NCI-H146 (cell line): ENCODE data around the gene TTC28.

Experiments
- DNase-seq: peaks from one replicate; lab custom pipeline; 2025; lab: John Stamatoyannopoulos, UW

Gene TTC28

GRCh38 chr22:28441720-28442263, 237.8 kb downstream of the TTC28 start:
- no peak for DNase-seq

DNA sequence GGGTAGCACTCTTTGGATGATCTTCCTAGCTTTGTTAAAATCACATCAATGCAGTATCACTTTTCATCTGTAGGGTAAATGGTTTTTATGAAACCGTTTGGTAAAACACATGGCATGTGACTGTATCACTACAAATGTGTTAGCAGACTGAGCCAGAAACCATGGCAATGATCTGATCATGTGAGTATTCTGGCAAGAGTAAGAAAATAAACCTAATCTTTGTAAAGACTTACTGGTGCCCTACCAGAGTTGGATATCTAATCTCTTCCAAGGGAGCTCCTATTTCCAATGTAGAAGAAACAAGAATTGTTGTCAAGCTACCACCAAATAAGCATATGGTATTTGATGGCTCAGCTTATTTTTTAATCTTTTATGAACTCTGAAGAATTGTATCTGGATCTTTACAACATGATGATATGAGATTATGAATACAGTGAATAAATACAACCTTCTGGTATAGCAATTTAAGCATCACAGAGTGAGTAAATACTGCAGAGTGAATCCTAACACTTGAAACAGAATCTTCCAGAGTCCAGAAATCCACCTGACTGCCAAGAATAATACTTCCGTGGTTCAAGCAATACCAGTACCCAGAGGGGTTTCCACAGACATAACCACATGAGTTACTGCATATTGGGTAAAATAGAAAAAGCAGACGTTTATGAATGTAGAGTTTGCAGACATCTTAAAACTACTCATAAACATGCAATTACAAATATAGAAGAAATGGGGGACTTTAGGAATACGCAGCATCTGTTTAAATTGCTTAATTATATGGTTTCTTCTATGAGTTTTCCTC, 238.8 kb downstream of the TTC28 start:
- no peak for DNase-seq

GRCh38 chr22:28438183-28438768, 241.4 kb downstream of the TTC28 start:
- peak; percentile 27 for DNase-seq

GRCh38 chr22:28435982-28436381, 243.7 kb downstream of the TTC28 start:
- DNase-seq, result no peak

DNA sequence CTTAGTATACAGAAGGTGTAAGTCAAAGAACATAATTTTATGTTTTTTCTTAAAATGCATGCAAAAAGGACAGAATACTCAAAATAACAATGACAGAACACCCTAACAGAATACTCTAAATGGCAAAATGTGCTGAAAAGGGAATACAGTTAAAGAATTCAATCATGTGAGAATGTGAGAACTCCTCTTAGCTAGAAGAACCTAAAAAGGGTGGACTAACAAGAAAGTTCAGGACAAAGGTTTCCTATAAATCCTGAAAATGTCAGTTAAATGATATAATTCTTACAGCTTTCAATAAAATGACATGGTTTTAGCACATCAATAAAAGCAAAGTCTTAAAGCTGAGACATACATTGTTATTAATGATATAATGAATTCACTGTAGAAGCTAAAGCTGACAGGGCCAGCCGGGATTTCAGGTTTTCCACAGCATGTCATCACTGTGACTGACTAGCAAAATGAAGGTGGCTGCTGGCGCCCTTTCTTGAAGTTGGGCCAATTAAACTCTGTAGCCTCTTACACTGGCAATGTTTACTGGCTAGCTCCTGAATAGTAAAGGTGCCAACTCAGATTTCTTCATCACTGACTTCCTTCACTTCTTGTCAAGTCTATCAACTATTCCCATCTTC, 244.4 kb downstream of the TTC28 start:
- DNase-seq, result no peak

DNA sequence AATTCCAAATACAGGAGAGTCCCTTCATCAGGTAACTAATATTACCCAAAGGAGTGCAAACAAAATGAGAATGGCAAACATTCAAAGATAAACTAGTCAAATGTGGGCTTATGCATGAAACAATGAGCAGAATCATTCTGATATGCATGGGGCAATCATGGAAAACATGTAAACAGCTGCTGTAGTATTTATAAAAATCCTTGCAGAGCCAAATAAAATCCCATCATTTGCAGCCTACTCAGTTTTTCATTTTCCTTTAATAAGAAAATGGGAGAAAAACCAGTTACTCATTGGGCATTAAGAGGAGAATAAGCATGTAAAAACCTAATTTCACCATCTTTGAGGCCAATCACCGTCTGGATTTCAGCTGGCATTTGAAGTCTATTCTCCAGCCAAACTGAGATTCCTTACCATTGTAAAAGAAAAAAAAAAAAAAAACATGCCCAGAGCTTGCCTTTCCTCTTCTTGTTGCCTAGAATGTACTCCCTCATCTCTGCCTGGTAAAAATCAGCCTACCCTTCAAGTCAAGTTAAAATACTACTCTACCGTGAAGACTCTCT, 249.1 kb downstream of the TTC28 start:
- DNase-seq, result no peak

GRCh38 chr22:28429711-28430110, 249.9 kb downstream of the TTC28 start:
- no peak for DNase-seq

DNA sequence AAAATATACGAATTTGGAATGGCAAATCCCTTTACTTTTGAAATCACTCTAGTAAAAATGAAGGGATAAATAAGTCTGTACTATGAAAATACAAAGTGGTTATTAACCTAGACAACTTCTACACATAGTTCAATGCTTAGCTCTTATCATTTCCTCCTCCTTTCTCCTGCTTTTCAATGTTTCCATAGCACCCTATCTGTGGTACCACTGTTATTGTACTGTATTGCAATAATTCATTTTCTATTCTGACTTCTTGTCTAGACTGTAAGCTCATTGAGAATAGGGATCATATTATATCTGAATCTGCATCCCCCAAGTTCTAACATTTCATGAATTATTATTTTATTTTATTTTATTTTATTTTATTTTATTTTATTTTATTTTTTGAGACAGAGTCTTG, 251.4 kb downstream of the TTC28 start:
- DNase-seq, result no peak

- DNase-seq, result no peak
Measured at GRCh38 chr22:28426346-28427132, 253.1 kb downstream of the TTC28 start.

- no peak for DNase-seq
Measured at GRCh38 chr22:28425211-28425610, 254.4 kb downstream of the TTC28 start.

- DNase-seq, result peak; percentile 67
Measured at GRCh38 chr22:28424427-28425080, 255.1 kb downstream of the TTC28 start.

DNA sequence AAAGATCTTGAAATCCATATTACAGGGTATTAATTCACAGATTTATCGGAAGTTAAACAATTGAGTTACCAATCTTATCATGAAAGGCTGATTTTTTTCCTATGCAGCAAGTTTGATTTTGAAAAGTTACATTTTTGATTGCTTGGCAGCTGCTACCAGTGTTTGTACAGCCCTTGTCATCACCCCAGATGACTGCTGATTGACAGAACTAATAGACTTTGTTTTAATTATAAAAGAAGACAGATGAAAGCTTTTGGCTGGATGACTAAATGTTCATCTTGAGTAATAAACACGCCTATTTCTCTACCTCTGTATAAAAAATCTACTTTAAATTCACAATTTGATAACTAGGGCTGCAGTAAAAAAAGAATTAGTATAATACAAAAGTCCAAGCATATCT, 259.7 kb downstream of the TTC28 start:
- DNase-seq, result no peak

DNA sequence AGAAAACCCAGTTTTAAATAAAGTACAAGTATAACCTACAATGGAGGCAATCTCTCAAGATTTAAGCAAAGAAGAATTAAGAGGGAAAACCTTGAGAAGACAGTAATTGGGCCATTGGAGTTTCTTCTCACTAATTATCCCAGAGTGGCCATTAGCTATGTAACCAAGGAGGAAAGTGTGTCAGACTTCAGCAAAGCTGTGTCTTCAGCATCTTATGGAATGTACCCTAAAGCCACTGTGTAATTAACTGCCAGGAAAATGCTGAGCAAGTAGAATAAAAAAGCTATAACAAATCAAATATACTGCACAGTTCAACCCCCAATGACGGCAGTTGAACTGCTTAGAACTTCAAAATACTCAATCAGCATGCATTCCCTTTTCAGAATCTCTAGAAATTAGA, 261.6 kb downstream of the TTC28 start:
- no peak for DNase-seq

DNA sequence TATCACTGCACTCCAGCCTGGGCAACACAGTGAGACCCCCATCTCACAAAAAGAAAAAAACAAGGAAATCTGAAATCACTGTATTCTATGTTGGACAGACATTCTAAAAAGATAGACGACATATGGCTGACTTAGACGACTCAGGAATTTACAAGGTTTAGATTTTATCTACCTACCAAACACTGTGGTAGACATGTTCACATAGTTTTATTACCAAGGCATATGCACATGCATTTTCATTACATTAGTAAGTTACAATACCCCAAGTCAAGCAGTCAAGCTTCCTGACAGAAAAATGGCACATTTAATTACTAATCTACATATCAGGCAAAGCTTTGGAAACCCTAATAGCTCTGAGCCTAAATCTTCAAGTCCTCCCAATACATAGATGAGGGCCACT, 262.2 kb downstream of the TTC28 start:
- no peak for DNase-seq

GRCh38 chr22:28414913-28415312, 264.7 kb downstream of the TTC28 start:
- no peak for DNase-seq

DNA sequence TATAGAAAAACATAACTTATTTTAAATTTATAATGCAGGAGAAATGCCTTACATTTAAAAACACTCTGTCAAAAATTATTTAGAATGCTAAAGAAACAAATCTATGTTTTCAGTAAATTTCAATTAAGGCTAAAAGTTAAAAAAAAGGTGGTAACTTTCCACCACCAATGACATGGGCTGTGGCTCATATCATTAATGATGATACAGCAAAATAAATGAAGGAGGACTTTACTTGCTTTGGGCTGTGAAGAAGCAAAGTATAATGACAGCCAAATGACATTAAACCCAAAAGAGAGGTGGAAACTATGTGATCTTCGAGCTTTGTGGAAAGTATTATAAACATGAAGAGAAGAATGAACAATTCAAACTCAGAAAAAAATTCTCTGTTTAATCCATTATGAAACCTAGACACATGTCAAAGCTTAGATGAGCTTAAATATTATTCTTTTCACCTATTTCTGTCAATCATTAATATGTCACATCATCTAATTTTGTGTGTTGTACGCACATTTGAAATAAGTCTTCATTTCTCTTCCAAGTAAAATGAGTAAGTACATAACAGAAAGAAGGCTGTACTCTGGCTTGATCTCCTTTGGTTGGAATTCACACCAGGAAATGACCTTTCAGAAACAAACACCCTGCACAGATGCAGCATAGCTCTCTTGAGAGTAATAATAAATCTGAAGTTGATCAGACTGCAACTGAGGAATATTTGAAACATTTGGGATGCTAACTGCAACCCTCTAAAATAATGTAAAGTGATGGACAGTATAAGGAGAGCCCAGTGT, 265.8 kb downstream of the TTC28 start:
- DNase-seq, result no peak

DNA sequence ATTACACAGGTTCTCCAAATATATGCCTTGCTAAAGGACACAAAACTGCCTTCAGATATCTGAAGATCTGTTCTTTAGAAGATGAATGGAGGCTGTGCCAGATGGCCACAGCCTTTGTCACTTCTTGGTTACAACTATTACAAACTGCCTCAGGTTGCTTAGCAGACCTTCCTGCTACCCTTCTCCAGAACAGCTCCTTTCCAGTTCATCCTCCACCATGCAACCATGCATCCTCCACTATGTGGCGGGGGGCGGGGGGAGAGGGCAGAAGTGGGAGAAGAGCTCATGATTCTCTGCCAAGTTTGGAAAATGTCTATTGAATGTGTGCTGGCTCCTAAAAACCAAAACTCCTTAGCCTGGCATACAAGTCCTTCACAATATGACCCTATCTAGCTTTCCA, 267.5 kb downstream of the TTC28 start:
- DNase-seq, result no peak

DNA sequence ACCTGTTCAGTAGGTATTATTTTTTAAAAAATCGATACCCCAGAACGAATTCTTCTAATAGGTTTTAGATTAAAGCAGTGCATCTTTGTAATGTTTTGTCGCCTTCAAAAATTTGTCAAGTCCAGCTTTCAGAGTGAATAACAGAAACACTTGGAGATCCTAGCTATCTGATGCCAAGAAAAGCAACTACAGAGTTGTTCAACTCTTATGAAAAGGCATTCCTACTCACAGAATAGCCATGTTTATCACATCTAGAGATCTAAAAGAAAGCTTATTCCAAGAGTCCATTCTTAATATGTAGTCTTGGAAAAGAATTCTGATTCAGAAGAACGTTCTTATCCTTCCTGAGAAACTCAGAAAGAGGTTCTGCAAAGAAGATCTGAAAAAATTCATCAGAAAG, 268.5 kb downstream of the TTC28 start:
- no peak for DNase-seq

GRCh38 chr22:28410050-28410816, 269.4 kb downstream of the TTC28 start:
- no peak for DNase-seq

GRCh38 chr22:28408709-28409108, 270.9 kb downstream of the TTC28 start:
- DNase-seq, result no peak
